ENCODE measurements around the gene BANK1.

Gene BANK1

GRCh38 chr4:101818362-101818761, 27.8 kb downstream of the BANK1 start:
- ATAC-seq (no peak), DNase-seq (no peak)

GRCh38 chr4:101823864-101824263, 33.3 kb downstream of the BANK1 start:
- no peak for DNase-seq

GRCh38 chr4:101824500-101824899, 34.0 kb downstream of the BANK1 start:
- no peak for DNase-seq
- no peak for ATAC-seq

More at GRCh38 chr4:101823864-101824263, 33.3 kb downstream of the BANK1 start:
- ATAC-seq = no peak

- ATAC-seq = no peak
These were observed 35.4 kb downstream of the BANK1 start for GRCh38 chr4:101825953-101826352.

GRCh38 chr4:101831816-101832215, 41.3 kb downstream of the BANK1 start:
- no peak for ATAC-seq
- DNase-seq = no peak

More at GRCh38 chr4:101825953-101826352, 35.4 kb downstream of the BANK1 start:
- DNase-seq = no peak

GRCh38 chr4:101833480-101833879, 43.0 kb downstream of the BANK1 start:
- ATAC-seq = no peak
- DNase-seq = no peak

GRCh38 chr4:101835121-101835904, 44.8 kb downstream of the BANK1 start:
- ATAC-seq = no peak
- DNase-seq = no peak

- ATAC-seq (no peak), DNase-seq (no peak)
These were observed 52.5 kb downstream of the BANK1 start for GRCh38 chr4:101843054-101843453.

GRCh38 chr4:101846550-101846949, 56.0 kb downstream of the BANK1 start:
- ATAC-seq (no peak), DNase-seq (no peak)

- no peak for ATAC-seq
- no peak for DNase-seq
These were observed 60.2 kb downstream of the BANK1 start for GRCh38 chr4:101850698-101851097.

- no peak for ATAC-seq
These were observed 61.1 kb downstream of the BANK1 start for GRCh38 chr4:101851672-101852071.

GRCh38 chr4:101853028-101853427, 62.5 kb downstream of the BANK1 start:
- DNase-seq (no peak), ATAC-seq (no peak)

More at GRCh38 chr4:101851672-101852071, 61.1 kb downstream of the BANK1 start:
- DNase-seq = no peak

GRCh38 chr4:101853691-101854090, 63.2 kb downstream of the BANK1 start:
- no peak for ATAC-seq
- no peak for DNase-seq

GRCh38 chr4:101855239-101855638, 64.7 kb downstream of the BANK1 start:
- no peak for ATAC-seq
- DNase-seq = no peak

GRCh38 chr4:101856149-101856548, 65.6 kb downstream of the BANK1 start:
- no peak for ATAC-seq
- DNase-seq = no peak

- ATAC-seq = no peak
These were observed 66.6 kb downstream of the BANK1 start for GRCh38 chr4:101857176-101857575.

GRCh38 chr4:101858641-101859040, 68.1 kb downstream of the BANK1 start:
- DNase-seq = no peak
- no peak for ATAC-seq

More at GRCh38 chr4:101857176-101857575, 66.6 kb downstream of the BANK1 start:
- no peak for DNase-seq

- no peak for ATAC-seq
- no peak for DNase-seq
These were observed 72.1 kb downstream of the BANK1 start for GRCh38 chr4:101862595-101862994.

GRCh38 chr4:101864660-101865059, 74.1 kb downstream of the BANK1 start:
- no peak for DNase-seq

GRCh38 chr4:101865501-101866062, 75.1 kb downstream of the BANK1 start:
- ATAC-seq (no peak), DNase-seq (no peak)

More at GRCh38 chr4:101864660-101865059, 74.1 kb downstream of the BANK1 start:
- no peak for ATAC-seq

GRCh38 chr4:101870874-101871273, 80.3 kb downstream of the BANK1 start:
- no peak for ATAC-seq
- no peak for DNase-seq

GRCh38 chr4:101871962-101872676, 81.6 kb downstream of the BANK1 start:
- ATAC-seq (no peak), DNase-seq (no peak)

- DNase-seq = no peak
- ATAC-seq = no peak
These were observed 95.0 kb downstream of the BANK1 start for GRCh38 chr4:101885574-101885973.
